Inferior parietal cortex (tissue), 1 donor: ENCODE measurements around the gene PRRG2.
A peak's percentile ranks its signal among the peaks of the same experiment; 100 is the strongest.

ENCODE experiments used
- DNase-seq: peaks from one replicate; pipeline ENCODE4 v3.0.0-alpha.2; 2016; ENCODE audit errors: extremely low spot score

Gene PRRG2

GRCh38 chr19:49640113-49640898 is 59.2 kb downstream of the PRRG2 start, which contains the start of gene RRAS:
Gene RRAS, minus strand, starts transcription at chr19:49640143. Its CDS starts 45 bp downstream, at chr19:49640098.
- DNase-seq: peak; percentile 99
